HG02798 (cell line): ENCODE measurements around the gene SHB.

Experiments
- ATAC-seq: cut with Tn5 transposase; IDR thresholded peaks from one replicate; pipeline ENCODE4 v1.9.1; 2021; ENCODE audit warnings: mild to moderate bottlenecking; ENCODE audit not compliant: unreplicated experiment, poor library complexity

SHB gene

DNA sequence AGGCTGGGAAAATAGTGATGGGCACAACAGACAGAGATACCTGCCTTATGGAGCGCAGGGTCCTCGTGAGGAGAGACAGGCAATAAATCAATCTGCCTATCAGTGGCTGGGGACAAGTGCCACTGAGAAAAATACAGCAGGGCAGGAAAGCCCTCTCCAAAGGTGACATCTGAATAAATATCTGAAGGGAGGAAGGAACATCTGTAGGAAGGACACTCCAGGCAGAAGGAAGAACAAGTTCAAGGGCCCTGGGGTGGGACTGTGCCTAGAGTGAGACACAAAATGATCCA lies 111.4 kb downstream of the SHB start:
- ATAC-seq = no peak

DNA sequence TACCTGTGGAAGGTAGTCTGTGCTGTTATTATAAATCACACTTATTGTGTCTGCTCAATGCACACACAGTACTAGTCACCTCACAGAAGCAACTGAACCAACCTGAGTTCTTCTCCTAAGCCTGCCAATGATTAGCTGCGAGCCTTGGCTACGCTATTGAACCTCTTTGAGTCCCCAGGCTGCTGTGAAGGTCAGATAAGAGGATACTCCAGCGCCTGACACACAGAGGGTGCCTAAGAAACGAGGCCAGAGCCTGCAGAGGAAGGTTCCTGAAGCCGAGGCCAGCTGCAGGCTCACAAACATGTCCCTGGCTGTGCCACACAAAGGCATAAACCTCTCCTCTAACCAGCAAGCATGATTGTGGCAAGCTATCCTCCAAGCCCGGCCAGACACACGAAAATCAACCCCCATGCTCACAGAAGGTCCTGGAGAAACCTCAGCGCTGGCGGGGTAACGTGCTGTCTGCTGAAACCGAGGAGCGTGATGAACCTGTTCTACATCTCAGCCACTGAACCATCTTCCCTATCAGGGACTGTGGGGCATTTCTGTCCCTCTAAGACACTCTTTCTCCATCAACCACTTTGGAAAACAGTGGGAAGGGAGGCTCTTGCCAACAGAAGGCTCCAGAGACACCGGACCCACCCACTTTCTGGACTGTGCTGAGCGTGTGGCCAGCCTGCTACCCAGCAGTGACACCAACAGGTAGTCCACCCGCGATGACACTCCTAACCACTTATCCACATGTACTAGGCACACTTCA lies 111.9 kb downstream of the SHB start:
- no peak for ATAC-seq

DNA sequence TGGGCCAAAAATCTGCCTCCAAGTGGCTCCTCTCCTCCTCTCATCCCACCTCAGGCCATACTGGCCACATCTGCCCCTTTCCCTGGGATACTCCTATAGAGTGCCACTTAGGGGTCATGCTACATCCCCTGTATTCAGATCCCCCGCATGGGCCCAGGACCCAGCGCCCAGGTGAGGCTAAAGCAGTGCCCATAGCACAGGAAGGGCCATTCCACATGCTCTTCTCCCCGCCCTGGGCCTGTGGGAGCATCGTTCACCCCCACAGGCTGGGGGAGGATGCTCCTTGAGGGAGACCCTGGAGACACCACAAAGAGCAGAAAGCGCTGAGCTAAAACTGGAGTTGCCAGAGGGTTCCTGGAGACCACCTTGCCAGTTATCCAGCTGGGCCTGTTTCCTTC lies 112.6 kb downstream of the SHB start:
- ATAC-seq = no peak

- ATAC-seq = no peak
These were observed 113.1 kb downstream of the SHB start for GRCh38 chr9:37955781-37956422.

DNA sequence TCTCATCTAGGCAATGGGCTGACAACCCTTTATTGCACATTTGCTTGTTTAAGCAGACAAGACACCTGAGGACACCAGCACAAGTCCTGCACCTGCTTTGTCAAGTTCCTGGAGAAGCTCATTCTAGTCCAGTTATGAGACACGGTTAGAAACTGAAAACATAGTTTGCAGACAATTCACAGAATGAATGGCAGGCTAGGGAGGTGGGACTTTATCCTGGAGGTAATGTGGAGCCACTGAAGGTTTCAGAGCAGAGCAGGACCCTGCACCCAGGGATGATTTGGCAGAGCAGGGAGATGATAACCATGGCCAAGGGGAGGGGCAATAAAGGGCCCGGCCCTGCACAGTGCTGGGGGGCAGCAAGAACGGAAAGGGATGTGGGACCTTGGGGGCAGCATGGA lies 114.4 kb downstream of the SHB start:
- ATAC-seq = peak; percentile 48

DNA sequence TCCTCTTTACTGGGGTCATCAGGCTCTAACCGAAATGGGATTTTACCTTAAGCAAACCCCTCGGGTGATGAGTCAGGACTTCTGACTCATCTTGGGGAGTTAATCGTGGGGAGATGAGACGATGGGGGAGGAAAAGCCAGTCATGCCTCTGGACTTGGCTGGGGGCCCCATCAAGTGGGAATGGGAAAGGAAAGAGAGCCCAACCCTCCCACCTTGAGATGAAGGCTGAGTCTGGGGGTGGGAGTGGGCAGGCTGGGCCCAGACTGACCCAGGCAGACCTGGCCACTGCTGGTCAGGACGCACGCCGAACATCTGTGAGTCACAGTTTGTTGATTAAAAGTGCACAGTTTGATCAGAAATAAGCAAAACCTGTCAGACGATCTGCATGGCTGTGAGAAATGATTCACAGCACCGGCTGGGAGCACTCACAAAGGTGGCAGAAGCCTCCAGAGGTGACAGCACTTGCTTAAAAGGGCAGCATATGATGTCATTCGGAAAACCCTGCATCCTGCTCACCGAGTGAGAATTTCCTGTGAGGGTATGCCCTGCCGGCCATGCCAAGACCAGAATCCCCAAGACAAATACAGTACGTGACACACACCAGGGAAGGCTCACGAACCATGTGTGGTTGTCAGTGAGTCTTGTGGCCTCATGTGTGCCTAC lies 115.1 kb downstream of the SHB start:
- ATAC-seq = peak; percentile 71

- no peak for ATAC-seq
These were observed 115.7 kb downstream of the SHB start for GRCh38 chr9:37953206-37953774.

DNA sequence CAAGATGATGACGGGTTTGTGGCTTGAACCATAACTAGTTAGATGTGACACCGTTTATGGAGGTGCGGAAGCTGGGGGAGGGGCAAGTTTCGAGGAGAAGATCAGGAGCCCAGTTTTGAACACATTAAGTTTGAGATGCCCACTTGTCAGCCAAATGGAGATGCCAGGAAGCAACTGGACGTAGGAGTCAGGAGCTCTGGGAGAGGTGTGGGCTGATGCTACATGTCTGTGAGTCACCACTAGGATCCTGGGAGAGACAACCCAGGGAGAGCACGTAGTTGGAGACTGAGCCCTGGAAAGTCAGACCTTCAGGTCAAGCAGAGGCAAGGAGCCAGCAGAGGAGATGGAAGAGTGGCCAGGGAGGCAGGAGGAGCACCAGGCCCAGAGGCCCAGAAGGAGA lies 116.3 kb downstream of the SHB start:
- ATAC-seq = no peak

- no peak for ATAC-seq
These were observed 117.2 kb downstream of the SHB start for GRCh38 chr9:37951671-37952449.

GRCh38 chr9:37950561-37950960 lies 118.5 kb downstream of the SHB start:
- no peak for ATAC-seq

DNA sequence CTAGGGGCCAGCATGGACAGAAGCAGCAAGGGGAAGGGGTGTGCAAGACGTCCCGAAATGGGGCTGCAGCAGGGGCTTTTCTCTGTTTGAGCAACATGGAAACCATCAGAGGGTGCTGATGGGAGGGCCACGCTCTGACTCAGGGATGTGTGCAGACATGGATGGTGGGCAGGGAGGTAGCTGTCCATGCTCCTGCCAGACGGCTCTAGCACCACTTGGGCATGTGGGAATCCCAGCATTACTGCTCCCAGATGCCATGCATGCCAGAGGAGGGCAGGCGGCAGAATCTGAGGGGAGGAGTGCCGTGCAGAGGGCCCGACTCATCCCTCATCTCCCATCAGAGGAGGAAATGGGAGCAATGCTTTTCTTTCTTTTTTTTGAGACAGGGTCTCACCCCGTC lies 119.5 kb downstream of the SHB start:
- no peak for ATAC-seq

GRCh38 chr9:37948417-37948980 lies 120.5 kb downstream of the SHB start:
- ATAC-seq = no peak

GRCh38 chr9:37947977-37948376 lies 121.0 kb downstream of the SHB start:
- no peak for ATAC-seq

GRCh38 chr9:37947471-37947870 lies 121.6 kb downstream of the SHB start:
- no peak for ATAC-seq

- no peak for ATAC-seq
These were observed 122.1 kb downstream of the SHB start for GRCh38 chr9:37946971-37947370.

DNA sequence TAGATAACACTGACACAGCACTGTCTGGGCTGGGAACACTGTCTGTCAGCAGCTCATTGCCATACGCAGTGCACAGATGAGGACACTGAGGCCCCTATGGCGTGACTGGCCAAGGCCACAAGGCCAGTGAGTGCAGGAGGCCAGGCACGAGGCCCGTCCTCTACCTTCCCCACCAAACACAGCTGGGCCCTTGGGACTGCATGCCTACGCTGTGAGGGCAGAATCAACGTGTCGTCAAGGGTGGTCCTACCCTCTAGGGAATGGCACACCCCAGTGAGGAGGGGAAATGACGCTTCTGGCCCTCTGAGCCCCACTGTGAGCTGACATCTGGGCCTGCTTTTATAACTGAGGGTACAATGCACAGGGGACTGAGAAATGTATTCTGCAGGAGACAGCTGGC lies 123.0 kb downstream of the SHB start:
- no peak for ATAC-seq

- ATAC-seq = no peak
These were observed 124.2 kb downstream of the SHB start for GRCh38 chr9:37944671-37945481.

- ATAC-seq = no peak
These were observed 124.8 kb downstream of the SHB start for GRCh38 chr9:37944266-37944650.
